Rectal smooth muscle tissue (tissue), 1 donor: Measurements from ENCODE around the gene RDH14.
A peak's percentile ranks its signal among the peaks of the same experiment; 100 is the strongest.

Experiments used
- H3K27ac ChIP-seq: one replicate; pipeline ENCODE4 v1.7.0; 2013; ENCODE audit warnings: low read depth, low read length, inconsistent platforms
- H3K27me3 ChIP-seq: one replicate; pipeline ENCODE4 v1.7.0; 2013; ENCODE audit warnings: low read length; ENCODE audit not compliant: control insufficient read depth, insufficient read depth
- H3K36me3 ChIP-seq: one replicate; pipeline ENCODE4 v1.7.0; 2013; ENCODE audit warnings: low read length; ENCODE audit not compliant: control insufficient read depth, insufficient read depth
- H3K4me1 ChIP-seq: one replicate; pipeline ENCODE4 v1.7.0; 2013; ENCODE audit warnings: low read length; ENCODE audit not compliant: control insufficient read depth, insufficient read depth
- H3K4me3 ChIP-seq: one replicate; pipeline ENCODE4 v1.7.0; 2013; ENCODE audit warnings: low read length
- H3K9ac ChIP-seq: one replicate; pipeline ENCODE4 v1.7.0; 2013; ENCODE audit warnings: low read length

RDH14 gene

GRCh38 chr2:18516112-18516511 is 44.3 kb downstream of the RDH14 start:
- Histone ChIP-seq H3K4me1 (peaks cover 28% of the 10 kb centered on the region), H3K27me3 (no peaks in the 10 kb centered on the region), H3K27ac (peak overlapping the region; percentile 12), H3K36me3 (no peaks in the 10 kb centered on the region), H3K9ac (no peak overlapping the region), H3K4me3 (no peak overlapping the region)

GRCh38 chr2:18514526-18515461 is 45.7 kb downstream of the RDH14 start:
- no peak overlapping the region for H3K9ac ChIP-seq
- no peaks in the 10 kb centered on the region for H3K36me3 ChIP-seq
- peaks cover 18% of the 10 kb centered on the region for H3K4me1 ChIP-seq
- H3K27ac ChIP-seq, result peak overlapping the region; percentile 23
- no peaks in the 10 kb centered on the region for H3K27me3 ChIP-seq
- H3K4me3 ChIP-seq, result no peak overlapping the region

- Histone ChIP-seq H3K4me3 (no peak overlapping the region), H3K27me3 (no peaks in the 10 kb centered on the region), H3K27ac (no peak overlapping the region), H3K9ac (no peak overlapping the region), H3K36me3 (no peaks in the 10 kb centered on the region), H3K4me1 (peaks cover 7% of the 10 kb centered on the region)
These were observed 49.7 kb downstream of the RDH14 start for GRCh38 chr2:18510775-18511174.

GRCh38 chr2:18506883-18507509 is 53.5 kb downstream of the RDH14 start:
- Histone ChIP-seq H3K27me3 (no peaks in the 10 kb centered on the region), H3K9ac (no peak overlapping the region), H3K27ac (no peak overlapping the region), H3K36me3 (no peaks in the 10 kb centered on the region), H3K4me3 (no peak overlapping the region), H3K4me1 (no peaks in the 10 kb centered on the region)

DNA sequence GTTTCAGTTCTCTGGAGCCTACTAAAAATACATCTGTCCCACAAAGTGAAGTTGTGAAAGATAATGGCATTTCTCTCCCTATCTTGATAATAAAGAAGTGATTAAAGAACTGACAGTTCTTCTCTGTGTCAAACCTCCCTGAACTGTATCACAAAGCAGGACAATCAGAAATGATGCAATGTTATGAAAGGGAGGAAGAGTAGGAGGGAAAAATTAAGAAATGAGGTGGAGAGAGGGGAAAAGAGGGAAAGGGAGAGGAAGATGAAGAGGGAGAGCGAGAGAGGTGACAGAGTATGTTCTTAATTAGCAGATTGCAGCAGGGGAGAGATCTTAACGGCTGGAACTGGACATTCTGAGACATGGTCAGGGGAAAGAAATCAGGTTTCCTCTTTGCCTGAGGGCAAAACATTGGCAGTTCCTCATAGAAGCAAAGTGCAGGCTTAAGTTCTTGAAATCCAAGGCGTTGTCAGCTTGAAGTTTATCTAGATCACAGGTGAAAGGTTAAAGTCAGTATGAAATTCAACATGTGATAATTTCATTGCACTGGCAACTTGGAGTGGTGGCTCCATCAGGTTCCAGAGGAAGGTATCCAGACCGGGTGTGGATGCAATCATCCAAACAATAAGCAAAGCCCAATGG is 54.6 kb downstream of the RDH14 start:
- no peak overlapping the region for H3K27ac ChIP-seq
- no peaks in the 10 kb centered on the region for H3K27me3 ChIP-seq
- no peak overlapping the region for H3K9ac ChIP-seq
- H3K4me3 ChIP-seq, result no peak overlapping the region
- H3K4me1 ChIP-seq, result no peaks in the 10 kb centered on the region
- H3K36me3 ChIP-seq, result no peaks in the 10 kb centered on the region
